OCI-LY7 (cell line): ENCODE data around the gene SCD. TPM values are rescaled to one million over a fixed set of nuclear protein-coding genes. Genes with fewer than 3 reads are reported as not detected.

ENCODE experiments used
- BruUV-seq: library from RNA; stranded (reverse); fragments of 400-500 nt; replicated peaks from 2 replicates; lab custom pipeline; 2021; lab: Mats Ljungman, UMichigan
- CTCF ChIA-PET: fragments of 300-600 bp; sonication (Branson Sonifier 250); formaldehyde crosslinking; loops from one replicate; lab custom pipeline; 2022; ENCODE audit warnings: antibody characterized with exemption; ENCODE audit not compliant: unreplicated experiment; lab: Charles Lee
- POLR2A ChIA-PET: fragments of 300-600 bp; sonication (Branson Sonifier 250); formaldehyde crosslinking; loops from one replicate; lab custom pipeline; 2022; ENCODE audit warnings: antibody characterized with exemption; lab: Charles Lee
- DNase-seq: peaks from one replicate; pipeline ENCODE4 v3.0.0-alpha.2; 2015; ENCODE audit warnings: low spot score
- H2AFZ ChIP-seq: fragments of 200-600 bp; sonication (generic), shearing (Covaris generic); 2 replicates; pipeline ENCODE4 v1.6.1; 2014; ENCODE audit warnings: mild to moderate bottlenecking, antibody characterized with exemption, low read length, moderate library complexity
- H3K27ac ChIP-seq: fragments of 200-600 bp; sonication (generic); 2 replicates; pipeline ENCODE4 v1.5.1; 2014; ENCODE audit warnings: mixed run types, low read depth, mild to moderate bottlenecking, moderate library complexity, low read length, inconsistent platforms; ENCODE audit not compliant: poor library complexity, severe bottlenecking
- H3K36me3 ChIP-seq: fragments of 200-600 bp; sonication (generic); 2 replicates; pipeline ENCODE4 v1.6.1; 2014; ENCODE audit warnings: mild to moderate bottlenecking, antibody characterized with exemption, low read length, moderate library complexity, mixed read lengths; ENCODE audit not compliant: insufficient read depth
- H3K4me1 ChIP-seq: fragments of 200-600 bp; sonication (generic); 2 replicates; pipeline ENCODE4 v1.5.1; 2014; ENCODE audit warnings: mild to moderate bottlenecking, low read length; ENCODE audit not compliant: insufficient read depth, poor library complexity, severe bottlenecking
- H3K4me2 ChIP-seq: fragments of 200-600 bp; sonication (generic); 2 replicates; pipeline ENCODE4 v1.6.1; 2014; ENCODE audit warnings: mild to moderate bottlenecking, low read length
- H3K4me3 ChIP-seq: fragments of 200-600 bp; sonication (generic); 2 replicates; pipeline ENCODE4 v1.5.1; 2014; ENCODE audit warnings: mild to moderate bottlenecking, low read depth, low read length; ENCODE audit not compliant: poor library complexity, severe bottlenecking
- H3K79me2 ChIP-seq: fragments of 200-600 bp; sonication (generic); 2 replicates; pipeline ENCODE4 v1.6.1; 2016; ENCODE audit warnings: low read depth, mild to moderate bottlenecking, low read length, moderate library complexity, mixed read lengths; ENCODE audit not compliant: insufficient read depth
- H3K9me2 ChIP-seq: fragments of 200-600 bp; sonication (generic); 2 replicates; pipeline ENCODE4 v1.6.1; 2016; ENCODE audit warnings: mild to moderate bottlenecking, low read length, mixed read lengths; ENCODE audit not compliant: insufficient read depth
- H3K9me3 ChIP-seq: fragments of 200-600 bp; sonication (generic); 2 replicates; pipeline ENCODE4 v1.6.1; 2014; ENCODE audit warnings: mild to moderate bottlenecking, mixed run types, low read length, mixed read lengths
- H4K20me1 ChIP-seq: fragments of 200-600 bp; sonication (generic); 2 replicates; pipeline ENCODE4 v1.6.1; 2014; ENCODE audit warnings: mild to moderate bottlenecking, antibody characterized with exemption, low read length, moderate library complexity, mixed read lengths; ENCODE audit not compliant: insufficient read depth
- CTCF ChIP-seq: fragments of 200-600 bp; sonication (generic); conservative IDR thresholded peaks from 2 replicates; pipeline ENCODE4 v1.5.1; 2014; ENCODE audit warnings: mild to moderate bottlenecking, antibody characterized with exemption, low read length, moderate library complexity, mixed read lengths
- EZH2phosphoT487 ChIP-seq: fragments of 200-600 bp; sonication (generic); IDR thresholded peaks from 2 replicates; pipeline ENCODE4 v1.6.1; 2018; ENCODE audit warnings: low read depth, borderline replicate concordance, mild to moderate bottlenecking, mixed run types, antibody characterized with exemption, low read length, moderate library complexity, mixed read lengths
- intact Hi-C: fragments of 100-400 bp; cut with micrococcal nuclease; formaldehyde crosslinking; loops from one replicate; pipeline ENCODE4 v1.10.0; 2022; ENCODE audit not compliant: unreplicated experiment
- total RNA-seq, 2 experiments: library from RNA; depleted of rRNA in 1 of 2; stranded (reverse); fragments of >200 nt in 1 of 2; shearing (Covaris generic) in 1 of 2; gene quantifications; 2 replicates each; pipeline ENCODE4 v1.2.3, GENCODE V29; 2014 to 2022

Gene SCD
- total RNA-seq, 2 experiments from 2014 or later: 76.8 to 327 TPM

GRCh38 chr10:100364735-100365391 lies 17.8 kb downstream of the SCD start:
- intact Hi-C loops: no loop called here
- Histone ChIP-seq H3K27ac (no peak overlapping the region), H3K4me2 (no peak overlapping the region), H2AFZ (no peak overlapping the region), H3K4me1 (no peaks in the 10 kb centered on the region), H4K20me1 (0 out of 2 replicates have a peak, but pooled peaks cover under 1% of the 10 kb centered on the region), H3K9me2 (no peaks in the 10 kb centered on the region), H3K36me3 (peaks cover 52% of the 10 kb centered on the region), H3K4me3 (no peak overlapping the region), H3K9me3 (no peaks in the 10 kb centered on the region), H3K79me2 (no peaks in the 10 kb centered on the region)
- DNase-seq: no peak
- CTCF ChIA-PET: interaction anchor here (1.4 kb wide), 1 partner anchor 19 kb away, joined by 4 read pairs; no protein-coding TSS in a partner anchor
- no TSS peak for BruUV-seq
- TF ChIP-seq EZH2phosphoT487: no peak
- no peak for TF ChIP-seq CTCF
- POLR2A ChIA-PET: interaction anchor here (1.3 to 7.4 kb wide), 2 partner anchors 13 to 16 kb away, joined by 4 to 58 read pairs; partner anchors contain the start of gene SCD

- no peak overlapping the region for H2AFZ ChIP-seq
- H3K27ac ChIP-seq: no peak overlapping the region
- no peak for DNase-seq
- peaks cover 33% of the 10 kb centered on the region for H3K4me1 ChIP-seq
- POLR2A ChIA-PET: interaction anchor here (3.6 kb wide), 1 partner anchor 20 kb away, joined by 83 read pairs; the partner anchor contains the start of gene SCD
- no peak overlapping the region for H3K4me2 ChIP-seq
- CTCF ChIA-PET: no interaction called here
- H3K36me3 ChIP-seq: peaks cover 14% of the 10 kb centered on the region
- no peaks in the 10 kb centered on the region for H3K9me3 ChIP-seq
- no TSS peak for BruUV-seq
- H4K20me1 ChIP-seq: no peaks in the 10 kb centered on the region
- intact Hi-C loops: no loop called here
- H3K9me2 ChIP-seq: no peaks in the 10 kb centered on the region
- peaks cover 1% of the 10 kb centered on the region; the same call in 1 of the 2 replicates for H3K79me2 ChIP-seq
- no peak overlapping the region for H3K4me3 ChIP-seq
- TF ChIP-seq EZH2phosphoT487: no peak
- TF ChIP-seq CTCF: no peak
These were observed 21.7 kb downstream of the SCD start for GRCh38 chr10:100368721-100369120.
